Stimulated activated naive CD8-positive, alpha-beta T cell treated with anti-CD3 and anti-CD28 coated beads, Interleukin-15, amount 100 ng/mL, for 72 hours (primary cell): Measurements from ENCODE around the gene AFF3.

ENCODE experiments used
- ATAC-seq: fragments of 150-1000 bp; cut with Tn5 transposase; 2 replicates; pipeline ENCODE4 v1.10.0; 2021; ENCODE audit warnings: mild to moderate bottlenecking, moderate library complexity
- DNase-seq, 2 donors: peaks; one replicate each; pipeline ENCODE4 v3.0.0; 2021 to 2022
- H3K27ac Mint-ChIP-seq, 2 donors: one replicate each; pipeline ENCODE4 v1.8.0; 2022; ENCODE audit warnings: mild to moderate bottlenecking in 2 of 2, mixed read lengths in 2 of 2, moderate library complexity in 2 of 2
- H3K27me3 Mint-ChIP-seq: one replicate; pipeline ENCODE4 v1.8.0; 2022; ENCODE audit warnings: mixed read lengths
- H3K4me1 Mint-ChIP-seq: one replicate; pipeline ENCODE4 v1.8.0; 2022; ENCODE audit warnings: mild to moderate bottlenecking, mixed read lengths
- H3K4me3 Mint-ChIP-seq, 2 donors: one replicate each; pipeline ENCODE4 v1.8.0; 2022; ENCODE audit warnings: mild to moderate bottlenecking in 2 of 2, mixed read lengths in 2 of 2, moderate library complexity in 1 of 2
- H3K9me3 Mint-ChIP-seq, 2 donors: one replicate each; pipeline ENCODE4 v1.8.0; 2022; ENCODE audit warnings: mixed read lengths in 2 of 2

The AFF3 gene

GRCh38 chr2:99819766-99820165, 322.6 kb downstream of the AFF3 start:
- Mint-ChIP-seq H3K9me3 (no peaks in the 10 kb centered on the region), H3K27ac (no peak overlapping the region), H3K4me3 (no peak overlapping the region), H3K27me3 (no peaks in the 10 kb centered on the region), H3K4me1 (no peaks in the 10 kb centered on the region)
- DNase-seq (no peak), ATAC-seq (no peak)

- Mint-ChIP-seq H3K9me3 (no peaks in the 10 kb centered on the region), H3K27me3 (no peaks in the 10 kb centered on the region), H3K4me3 (no peak overlapping the region), H3K4me1 (no peaks in the 10 kb centered on the region), H3K27ac (no peak overlapping the region)
- no peak for ATAC-seq
- no peak for DNase-seq
Measured at GRCh38 chr2:99818842-99819241, 323.5 kb downstream of the AFF3 start.

GRCh38 chr2:99816908-99817307, 325.5 kb downstream of the AFF3 start:
- Mint-ChIP-seq H3K27me3 (no peaks in the 10 kb centered on the region), H3K9me3 (no peaks in the 10 kb centered on the region), H3K4me3 (no peak overlapping the region), H3K27ac (no peak overlapping the region), H3K4me1 (no peaks in the 10 kb centered on the region)
- DNase-seq (no peak), ATAC-seq (no peak)

DNA sequence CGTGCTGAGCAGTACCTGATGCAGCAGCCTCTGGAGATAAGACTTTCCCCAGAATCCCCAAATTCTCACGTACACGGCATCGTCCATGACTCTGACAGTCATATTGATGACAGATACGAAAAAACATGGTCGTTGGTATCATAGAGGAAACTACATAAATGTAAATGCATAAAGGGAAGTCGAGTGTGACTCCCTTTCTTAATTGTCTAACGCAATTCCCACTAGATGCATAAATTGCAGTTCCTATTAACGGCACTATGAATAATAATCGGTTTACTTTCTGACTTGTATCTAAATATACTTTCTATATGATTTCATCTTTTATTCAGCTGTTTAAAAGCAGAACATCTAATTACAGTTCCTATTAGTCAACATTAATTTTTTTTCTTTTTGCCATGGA, 330.0 kb downstream of the AFF3 start:
- H3K4me1 Mint-ChIP-seq = no peaks in the 10 kb centered on the region
- no peak overlapping the region for H3K4me3 Mint-ChIP-seq
- H3K27ac Mint-ChIP-seq = no peak overlapping the region
- H3K27me3 Mint-ChIP-seq = peaks cover 2% of the 10 kb centered on the region
- no peaks in the 10 kb centered on the region for H3K9me3 Mint-ChIP-seq
- no peak for DNase-seq
- ATAC-seq = no peak

DNA sequence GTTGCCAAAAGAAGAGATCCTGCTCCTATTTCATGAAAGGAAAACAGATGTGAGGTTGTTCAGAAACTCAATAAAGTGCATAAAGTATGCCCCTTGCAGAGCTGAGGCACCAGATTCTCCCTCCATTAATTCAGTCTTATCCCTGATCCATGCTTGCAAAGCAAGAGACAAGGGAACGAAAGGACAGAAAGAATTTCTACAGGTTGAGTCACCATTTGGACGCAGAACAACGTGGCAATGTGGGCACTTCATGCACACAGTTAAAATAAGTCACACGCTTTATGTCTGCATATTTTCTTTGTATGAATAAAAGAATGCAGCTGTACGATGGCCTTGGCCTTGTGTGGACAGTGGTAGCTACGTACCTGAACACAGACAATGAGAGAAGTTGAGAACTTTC, 330.8 kb downstream of the AFF3 start:
- Mint-ChIP-seq H3K4me3 (no peak overlapping the region), H3K27me3 (peaks cover 11% of the 10 kb centered on the region), H3K27ac (no peak overlapping the region), H3K4me1 (no peaks in the 10 kb centered on the region), H3K9me3 (no peaks in the 10 kb centered on the region)
- ATAC-seq = no peak
- no peak for DNase-seq

GRCh38 chr2:99810225-99810624, 332.2 kb downstream of the AFF3 start:
- ATAC-seq = no peak
- DNase-seq = no peak
- no peak overlapping the region for H3K27ac Mint-ChIP-seq
- H3K4me1 Mint-ChIP-seq = no peaks in the 10 kb centered on the region
- H3K4me3 Mint-ChIP-seq = no peak overlapping the region
- H3K27me3 Mint-ChIP-seq = peaks cover 14% of the 10 kb centered on the region
- H3K9me3 Mint-ChIP-seq = no peaks in the 10 kb centered on the region

DNA sequence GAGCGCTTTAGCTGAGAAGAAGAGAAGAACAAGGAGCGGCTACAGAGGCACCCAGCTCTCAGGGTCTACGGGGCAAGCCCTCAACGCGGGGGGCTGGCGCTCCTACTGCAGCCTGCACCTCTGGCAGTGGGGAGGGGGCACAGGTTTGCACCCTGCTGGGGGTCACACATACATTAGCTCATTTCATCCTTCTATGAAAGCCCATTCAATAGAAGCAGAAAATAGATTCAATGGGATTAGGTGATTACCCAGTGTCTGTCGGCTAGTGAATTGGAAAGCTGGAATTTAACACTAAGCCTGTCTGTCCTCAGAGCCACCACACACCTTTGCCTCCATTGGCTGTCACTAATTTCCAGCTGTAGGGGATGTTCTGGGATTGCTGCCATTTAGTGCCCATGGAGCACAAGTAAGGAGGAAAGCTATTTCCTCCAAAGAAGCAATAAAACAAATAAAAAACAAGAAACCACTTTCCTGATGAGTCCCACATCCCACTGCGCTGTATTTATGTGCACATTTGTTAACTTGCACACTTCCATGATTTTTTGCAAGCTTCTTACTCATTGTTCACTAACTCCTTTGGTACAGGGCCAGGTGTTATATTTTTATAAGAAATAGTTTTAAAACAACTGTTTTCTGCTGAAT, 333.0 kb downstream of the AFF3 start:
- no peak overlapping the region for H3K4me3 Mint-ChIP-seq
- H3K4me1 Mint-ChIP-seq = no peaks in the 10 kb centered on the region
- H3K27me3 Mint-ChIP-seq = peaks cover 14% of the 10 kb centered on the region
- no peaks in the 10 kb centered on the region for H3K9me3 Mint-ChIP-seq
- no peak overlapping the region for H3K27ac Mint-ChIP-seq
- DNase-seq = no peak
- ATAC-seq = no peak

GRCh38 chr2:99808361-99809200, 333.8 kb downstream of the AFF3 start:
- no peak for DNase-seq
- no peak for ATAC-seq
- Mint-ChIP-seq H3K9me3 (no peaks in the 10 kb centered on the region), H3K4me3 (no peak overlapping the region), H3K27me3 (peaks cover 18% of the 10 kb centered on the region), H3K27ac (no peak overlapping the region), H3K4me1 (no peaks in the 10 kb centered on the region)

- no peaks in the 10 kb centered on the region for H3K9me3 Mint-ChIP-seq
- peaks cover 26% of the 10 kb centered on the region for H3K27me3 Mint-ChIP-seq
- ATAC-seq (no peak), DNase-seq (no peak)
- H3K4me3 Mint-ChIP-seq = no peak overlapping the region
- H3K4me1 Mint-ChIP-seq = no peaks in the 10 kb centered on the region
- no peak overlapping the region for H3K27ac Mint-ChIP-seq
Measured at GRCh38 chr2:99806758-99807157, 335.6 kb downstream of the AFF3 start.

- no peak overlapping the region for H3K4me3 Mint-ChIP-seq
- no peaks in the 10 kb centered on the region for H3K4me1 Mint-ChIP-seq
- H3K27me3 Mint-ChIP-seq = peaks cover 26% of the 10 kb centered on the region
- H3K27ac Mint-ChIP-seq = no peak overlapping the region
- DNase-seq (no peak), ATAC-seq (no peak)
- no peaks in the 10 kb centered on the region for H3K9me3 Mint-ChIP-seq
Measured at GRCh38 chr2:99805930-99806476, 336.4 kb downstream of the AFF3 start.

DNA sequence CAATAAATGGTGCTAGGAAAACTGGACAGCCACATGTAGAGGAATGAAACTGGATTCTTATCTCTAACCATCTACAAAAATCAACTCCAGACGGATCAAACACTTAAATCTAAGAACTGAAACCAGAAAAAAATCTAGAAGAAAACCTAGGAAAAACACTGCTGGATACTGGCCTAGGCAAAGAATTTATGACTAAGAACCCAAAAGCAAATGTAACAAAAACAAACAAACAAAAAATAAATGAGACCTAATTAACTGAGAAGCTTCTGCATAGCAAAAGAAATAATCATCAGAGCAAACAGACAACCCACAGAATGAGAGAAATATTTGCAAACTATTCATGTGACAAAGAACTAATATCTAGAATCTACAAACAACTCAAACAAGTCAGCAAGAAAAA, 338.5 kb downstream of the AFF3 start:
- ATAC-seq (no peak), DNase-seq (no peak)
- no peaks in the 10 kb centered on the region for H3K4me1 Mint-ChIP-seq
- no peaks in the 10 kb centered on the region for H3K9me3 Mint-ChIP-seq
- H3K27ac Mint-ChIP-seq = peak overlapping the region in 1 of 2 donors; percentile 17
- no peak overlapping the region for H3K4me3 Mint-ChIP-seq
- peaks cover 26% of the 10 kb centered on the region for H3K27me3 Mint-ChIP-seq

GRCh38 chr2:99802734-99803133, 339.7 kb downstream of the AFF3 start:
- no peak for DNase-seq
- H3K27me3 Mint-ChIP-seq = peaks cover 26% of the 10 kb centered on the region
- no peak overlapping the region for H3K27ac Mint-ChIP-seq
- no peak for ATAC-seq
- H3K9me3 Mint-ChIP-seq = no peaks in the 10 kb centered on the region
- H3K4me1 Mint-ChIP-seq = no peaks in the 10 kb centered on the region
- no peak overlapping the region for H3K4me3 Mint-ChIP-seq

DNA sequence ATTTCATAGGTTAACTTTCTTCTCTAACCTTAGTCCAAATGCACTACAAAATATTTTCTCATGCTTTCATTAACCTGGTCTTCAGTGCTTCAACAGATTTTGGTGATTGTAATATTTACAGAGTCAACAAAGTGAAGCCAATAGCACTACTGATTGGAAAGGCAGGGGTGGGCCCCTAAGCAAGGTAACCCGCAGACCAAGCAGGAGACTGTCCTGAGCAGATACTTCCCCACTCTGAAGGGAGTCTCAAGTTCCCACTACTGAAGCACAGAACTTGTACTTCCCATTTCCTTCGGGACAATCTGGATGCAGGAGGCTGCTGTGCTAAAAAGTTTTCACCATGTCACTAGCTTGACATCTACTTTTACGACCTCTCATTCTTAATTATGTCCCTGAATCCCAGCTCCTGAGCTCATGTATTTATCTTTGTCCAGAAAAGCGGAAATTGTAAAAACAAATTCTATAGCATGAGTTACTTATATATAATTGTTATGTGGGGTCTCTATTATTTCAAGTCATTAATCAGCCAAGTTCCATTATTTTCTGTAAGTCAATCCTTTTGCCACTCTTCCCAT, 341.0 kb downstream of the AFF3 start:
- Mint-ChIP-seq H3K27ac (no peak overlapping the region), H3K9me3 (peaks cover 8 to 13% of the 10 kb centered on the region in 2 donors), H3K4me1 (no peaks in the 10 kb centered on the region), H3K4me3 (no peak overlapping the region), H3K27me3 (peaks cover 14% of the 10 kb centered on the region)
- ATAC-seq = no peak
- DNase-seq = no peak

GRCh38 chr2:99797475-99797874, 344.9 kb downstream of the AFF3 start:
- no peak overlapping the region for H3K27ac Mint-ChIP-seq
- no peak overlapping the region for H3K4me3 Mint-ChIP-seq
- H3K27me3 Mint-ChIP-seq = no peaks in the 10 kb centered on the region
- DNase-seq = no peak
- ATAC-seq = no peak
- peaks cover 8 to 16% of the 10 kb centered on the region in 2 donors for H3K9me3 Mint-ChIP-seq
- H3K4me1 Mint-ChIP-seq = no peaks in the 10 kb centered on the region

- H3K4me3 Mint-ChIP-seq = no peak overlapping the region
- H3K27me3 Mint-ChIP-seq = no peaks in the 10 kb centered on the region
- no peak for DNase-seq
- no peaks in the 10 kb centered on the region for H3K4me1 Mint-ChIP-seq
- ATAC-seq = no peak
- H3K27ac Mint-ChIP-seq = no peak overlapping the region
- peaks cover 8 to 16% of the 10 kb centered on the region in 2 donors for H3K9me3 Mint-ChIP-seq
Measured at GRCh38 chr2:99794414-99794813, 348.0 kb downstream of the AFF3 start.

- no peaks in the 10 kb centered on the region for H3K27me3 Mint-ChIP-seq
- no peak for DNase-seq
- peaks cover 8 to 16% of the 10 kb centered on the region in 2 donors for H3K9me3 Mint-ChIP-seq
- no peak overlapping the region for H3K27ac Mint-ChIP-seq
- H3K4me3 Mint-ChIP-seq = no peak overlapping the region
- no peaks in the 10 kb centered on the region for H3K4me1 Mint-ChIP-seq
- no peak for ATAC-seq
Measured at GRCh38 chr2:99793022-99793421, 349.4 kb downstream of the AFF3 start.
